Keratinocyte (primary cell): ENCODE data around the gene MFF.

Experiments
- CTCF ChIP-seq, 3 experiments: IDR thresholded peaks in 1 of 3; conservative IDR thresholded peaks in 1 of 3; optimal IDR thresholded peaks in 1 of 3; 2 replicates in 2 of 3; 3 replicates in 1 of 3; pipeline versions ENCODE3 to v1.5.1; 2011; ENCODE audit warnings: low read length in 3 of 3, mild to moderate bottlenecking in 3 of 3, moderate library complexity in 2 of 3, control low read depth in 1 of 3, inconsistent platforms in 1 of 3; ENCODE audit not compliant: insufficient read depth in 2 of 3; ENCODE audit errors: extremely low read depth in 1 of 3
- EZH2 ChIP-seq: IDR thresholded peaks from one replicate; pipeline ENCODE4 v1.6.1; 2012; ENCODE audit warnings: inconsistent platforms, mild to moderate bottlenecking, low read length, moderate library complexity

GRCh38 chr2:227293531-227293930 is 31.5 kb upstream of the MFF start:
- no peak for TF ChIP-seq CTCF (optimal IDR thresholded peaks at IDR 0.05 in 1 of 3, IDR thresholded peaks at IDR 0.05 in 1 of 3, conservative IDR thresholded peaks at IDR 0.05 in 1 of 3; ENCODE audit: extremely low read depth in 1 of 3, insufficient read depth in 2 of 3, low read length in 3 of 3)
- TF ChIP-seq EZH2: no peak
